Right lobe of liver (tissue), 4 donors: ENCODE data around the gene SLC9A7.

Experiments
- CTCF ChIP-seq, 4 donors: fragments of 200-600 bp in 3 of 4; fragments of 450-650 bp in 1 of 4; IDR thresholded peaks; one replicate each; pipeline versions ENCODE4 v1.5.1 to v1.8.0; 2016 to 2022; ENCODE audit warnings: antibody characterized with exemption in 4 of 4, mild to moderate bottlenecking in 2 of 4
- POLR2A ChIP-seq: fragments of 450-650 bp; IDR thresholded peaks from one replicate; pipeline ENCODE4 v1.6.1; 2017; ENCODE audit warnings: antibody characterized with exemption, mild to moderate bottlenecking
- donor health status: DM: no; HTN: no; CAD: no.
- donor health status: DM: no; HTN: no; CAD: no.
- donor health status: DM: no; HTN: yes; CAD: no.

GRCh38 chrX:46649421-46650260, 109.3 kb downstream of the SLC9A7 start:
- TF ChIP-seq CTCF (IDR thresholded peaks at IDR 0.05), result no peak
- TF ChIP-seq POLR2A, result no peak
